Measurements from ENCODE around the gene ZNF473.

DNA sequence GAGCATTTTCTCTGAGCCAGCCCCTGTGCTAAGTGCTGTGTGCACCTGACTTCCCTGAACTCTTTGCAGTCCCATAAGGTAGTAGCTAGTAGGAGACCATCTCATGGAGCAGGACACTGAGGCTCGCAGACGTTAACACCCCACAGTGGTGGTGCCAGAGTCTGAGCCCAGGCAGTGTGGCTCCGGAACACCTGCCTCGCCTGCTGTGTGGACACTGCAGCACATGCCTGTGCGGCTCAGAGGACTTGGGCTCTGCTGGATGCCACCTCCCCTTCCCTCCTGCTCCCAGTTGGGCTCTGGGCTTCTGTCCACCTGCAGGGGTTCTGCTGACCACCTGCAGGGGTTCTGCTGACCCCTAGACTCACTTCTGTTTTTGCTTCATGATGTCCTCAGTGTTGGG, 37.8 kb upstream of the ZNF473 start:
- no peak for TF ChIP-seq FOSL2 (CRISPR knock-in tag; IDR thresholded peaks at IDR 0.05)
- no peak for TF ChIP-seq POLR2A (IDR thresholded peaks at IDR 0.05; ENCODE audit: insufficient read depth in 1 of 2, low read depth in 2 of 2, low read length in 2 of 2)
- no peak for TF ChIP-seq STAT5B (CRISPR knock-in tag; IDR thresholded peaks at IDR 0.05)
- no peak for TF ChIP-seq GABPA (IDR thresholded peaks at IDR 0.05; ENCODE audit: low read depth, low read length)
- no peak for TF ChIP-seq GABPA (CRISPR knock-in tag; IDR thresholded peaks at IDR 0.05; ENCODE audit: low read depth)
- TF ChIP-seq RFX5 (IDR thresholded peaks at IDR 0.05; ENCODE audit: low read depth, low read length), result no peak
- no peak for TF ChIP-seq REPIN1 (CRISPR knock-in tag; IDR thresholded peaks at IDR 0.05; ENCODE audit: borderline replicate concordance, low read depth)
- no peak for TF ChIP-seq SAFB2 (CRISPR knock-in tag; IDR thresholded peaks at IDR 0.05; ENCODE audit: borderline replicate concordance, low read depth)
- no peak for TF ChIP-seq RFXANK (CRISPR knock-in tag; IDR thresholded peaks at IDR 0.05)
- no peak for TF ChIP-seq RNF2 (conservative IDR thresholded peaks at IDR 0.05; ENCODE audit: low read depth)
- TF ChIP-seq CREM (IDR thresholded peaks at IDR 0.05), result no peak
- no peak for TF ChIP-seq CREM (CRISPR knock-in tag; IDR thresholded peaks at IDR 0.05)
- TF ChIP-seq PHF8 (CRISPR knock-in tag; IDR thresholded peaks at IDR 0.05), result no peak
